Neural progenitor cell (in vitro differentiated cells): Measurements from ENCODE around the gene TMEM127.

Experiments used
- CTCF ChIP-seq: fragments of 200-600 bp; sonication (generic); IDR thresholded peaks from 2 replicates; pipeline ENCODE4 v1.5.1; 2017; ENCODE audit warnings: antibody characterized with exemption, mild to moderate bottlenecking
- EZH2phosphoT487 ChIP-seq: fragments of 200-600 bp; sonication (generic); IDR thresholded peaks from 2 replicates; pipeline ENCODE4 v1.6.1; 2017; ENCODE audit warnings: antibody characterized with exemption

- TF ChIP-seq CTCF (no peak), EZH2phosphoT487 (no peak)
Measured at GRCh38 chr2:96305979-96306308, 40.1 kb upstream of the TMEM127 start.
